ENCODE measurements around the gene FGF3.

The FGF3 gene

GRCh38 chr11:69822676-69823494 is 3.7 kb upstream of the FGF3 start:
- DNase-seq = no peak

- DNase-seq = no peak
Measured at GRCh38 chr11:69821511-69822040, 2.4 kb upstream of the FGF3 start.

- no peak for DNase-seq
Measured at GRCh38 chr11:69820441-69820840, 1.2 kb upstream of the FGF3 start.

- no peak for DNase-seq
Measured at GRCh38 chr11:69819541-69820070, 390 bp upstream of the FGF3 start.

- DNase-seq = no peak
Measured at GRCh38 chr11:69818231-69818602, 999 bp downstream of the FGF3 start.

GRCh38 chr11:69817265-69818230 is 1.7 kb downstream of the FGF3 start:
- no peak for DNase-seq

- DNase-seq = no peak
Measured at GRCh38 chr11:69816671-69817070, 2.5 kb downstream of the FGF3 start.

GRCh38 chr11:69815973-69816372 is 3.2 kb downstream of the FGF3 start:
- no peak for DNase-seq

GRCh38 chr11:69814902-69815301 is 4.3 kb downstream of the FGF3 start:
- DNase-seq = no peak

- no peak for DNase-seq
Measured at GRCh38 chr11:69814411-69814810, 4.8 kb downstream of the FGF3 start.

- DNase-seq = no peak
Measured at GRCh38 chr11:69813839-69814238, 5.4 kb downstream of the FGF3 start.

- no peak for DNase-seq
Measured at GRCh38 chr11:69812946-69813345, 6.3 kb downstream of the FGF3 start.

- no peak for DNase-seq
Measured at GRCh38 chr11:69812256-69812655, 7.0 kb downstream of the FGF3 start.

GRCh38 chr11:69811431-69811830 is 7.8 kb downstream of the FGF3 start:
- no peak for DNase-seq

GRCh38 chr11:69810289-69811118 is 8.7 kb downstream of the FGF3 start:
- no peak for DNase-seq

- peak; percentile 59 for DNase-seq
Measured at GRCh38 chr11:69808667-69809086, 10.5 kb downstream of the FGF3 start.

GRCh38 chr11:69807106-69807815 is 12.0 kb downstream of the FGF3 start:
- DNase-seq = peak; percentile 43

- DNase-seq = no peak
Measured at GRCh38 chr11:69804769-69805508, 14.3 kb downstream of the FGF3 start.

GRCh38 chr11:69803604-69804218 is 15.5 kb downstream of the FGF3 start:
- DNase-seq = no peak

GRCh38 chr11:69803022-69803421 is 16.2 kb downstream of the FGF3 start:
- no peak for DNase-seq
